ENCODE results near the gene RAB3D. TPM values are rescaled to one million over a fixed set of nuclear protein-coding genes. Genes with fewer than 3 reads are reported as not detected.

Gene RAB3D
- polyA plus RNA-seq, 1 donor from 2014 or later, result 2.7 TPM

DNA sequence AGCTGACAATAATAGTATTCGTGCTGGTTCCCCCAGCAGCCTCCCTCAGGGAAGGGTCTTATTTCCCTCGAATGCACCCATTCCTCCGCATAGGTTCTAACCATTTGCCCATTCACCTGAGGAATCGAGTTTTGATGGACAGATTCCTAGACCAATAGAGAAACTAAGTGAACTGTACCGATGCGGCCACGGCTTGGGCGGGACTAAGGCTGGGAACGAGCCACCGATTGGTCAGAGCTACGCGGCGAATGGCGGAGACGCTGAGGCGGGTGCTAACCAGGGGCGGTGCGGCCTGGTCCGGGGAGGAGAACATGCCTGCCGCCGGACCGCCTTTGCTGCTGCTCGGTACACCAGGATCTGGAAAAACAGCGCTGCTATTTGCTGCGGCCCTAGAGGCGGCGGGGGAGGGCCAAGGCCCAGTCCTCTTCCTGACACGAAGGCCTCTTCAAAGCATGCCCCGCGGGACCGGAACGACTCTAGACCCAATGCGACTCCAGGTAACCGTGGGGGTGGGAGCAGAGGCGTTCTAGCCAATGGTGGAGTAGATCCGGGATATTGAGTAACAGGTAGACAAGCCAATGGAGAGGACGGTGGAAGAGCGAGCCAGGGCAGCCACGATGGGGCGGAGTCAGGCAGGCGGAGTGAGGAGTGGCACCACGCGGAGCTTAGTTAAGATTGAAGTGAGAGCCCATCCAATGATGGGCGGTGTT, 35.1 kb upstream of the RAB3D start, which contains the start of gene SWSAP1:
Gene SWSAP1 (plus strand): TSS at position 234 of the 710 bp plus-strand sequence. CDS start 15 bp downstream, at position 249.
- Mint-ChIP-seq H3K9me3 (peaks cover 0 to 1% (median 0%) of the 10 kb centered on the region in 3 donors), H3K4me3 (peak within 1 kb of the TSS in 1 of 4 donors; percentile 71)

DNA sequence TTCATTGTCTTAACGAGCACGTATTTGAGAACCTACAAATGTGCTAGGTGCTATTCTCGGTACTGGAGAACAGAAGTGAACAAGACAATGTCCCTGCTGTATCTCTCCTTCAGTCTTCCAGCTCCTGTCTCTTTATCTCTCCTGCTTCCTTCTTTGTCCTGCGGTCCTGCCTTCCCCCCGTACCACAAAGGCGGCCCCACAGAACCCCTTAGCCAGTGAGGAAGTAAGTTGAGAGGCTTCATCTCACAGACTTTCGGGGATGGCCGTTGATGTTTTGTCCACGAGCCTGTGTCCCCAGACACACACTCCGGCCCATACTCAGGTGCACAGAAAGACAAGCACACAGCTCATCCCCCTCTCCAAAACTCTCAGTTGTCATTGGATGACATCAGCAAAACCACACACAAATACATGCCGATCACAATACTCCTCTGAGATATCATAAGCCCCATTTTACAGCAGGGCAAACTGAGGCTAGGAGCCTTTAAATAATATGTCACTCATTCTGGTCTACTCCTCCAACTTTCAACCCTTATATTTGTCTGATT, 34.5 kb upstream of the RAB3D start:
- peaks cover 0 to 1% (median 0%) of the 10 kb centered on the region in 3 donors for H3K9me3 Mint-ChIP-seq
- peaks cover 11% of the 10 kb centered on the region for H3K36me3 Mint-ChIP-seq
- no peak overlapping the region for H3K4me3 Mint-ChIP-seq

More for the DNA sequence above, 35.1 kb upstream of the RAB3D start, which contains the start of gene SWSAP1:
- Mint-ChIP-seq H3K27ac (no peak within 1 kb of the TSS), H3K36me3 (peaks cover 8% of the 10 kb centered on the region), H3K27me3 (no peaks in the 10 kb centered on the region), H3K4me1 (peaks cover 3 to 18% (median 15%) of the 10 kb centered on the region in 3 donors)

DNA sequence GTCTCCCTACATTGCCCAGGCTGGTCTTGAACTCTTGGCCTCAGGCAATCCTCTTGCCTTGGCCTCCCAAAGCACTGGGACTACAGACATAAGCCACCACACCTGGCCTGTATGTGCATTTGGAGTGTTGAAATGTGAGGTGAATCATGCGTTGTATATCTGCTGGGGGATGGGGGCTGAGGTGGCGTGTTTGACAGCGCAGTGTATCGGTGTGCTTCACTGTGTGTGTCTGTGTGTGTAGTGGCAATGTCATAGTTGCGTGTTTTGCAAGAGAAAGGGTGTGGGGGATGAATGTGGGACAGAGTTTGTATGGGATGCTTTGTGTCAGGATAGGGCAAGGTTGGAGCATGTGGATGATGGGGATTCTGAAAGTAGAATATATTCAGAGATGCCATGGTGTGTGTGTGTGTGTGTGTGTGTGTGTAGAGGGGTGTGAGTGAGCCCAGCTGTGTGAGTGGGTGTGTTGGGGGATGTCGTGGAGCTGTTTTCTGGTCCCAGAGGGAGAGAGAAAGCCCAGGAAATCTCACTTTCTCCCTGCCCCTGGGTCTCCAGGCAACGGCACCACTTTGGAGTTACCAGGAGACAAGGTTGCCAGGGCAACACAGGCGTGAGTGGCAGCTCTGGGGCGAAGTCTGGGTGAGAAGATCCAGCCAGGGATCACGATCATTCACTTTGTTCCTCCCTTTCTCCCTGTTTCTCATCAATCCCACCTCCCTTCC, 33.9 kb upstream of the RAB3D start:
- H3K27ac Mint-ChIP-seq, result no peak overlapping the region
- peaks cover 14% of the 10 kb centered on the region for H3K36me3 Mint-ChIP-seq
- peaks cover 0 to 1% (median 0%) of the 10 kb centered on the region in 3 donors for H3K9me3 Mint-ChIP-seq
- H3K27me3 Mint-ChIP-seq, result no peaks in the 10 kb centered on the region
- H3K4me1 Mint-ChIP-seq, result peaks cover 3 to 18% (median 15%) of the 10 kb centered on the region in 3 donors
- H3K4me3 Mint-ChIP-seq, result peak overlapping the region in 3 of 4 donors; percentile 12 to 71 (median 63)

More for the DNA sequence above, 34.5 kb upstream of the RAB3D start:
- no peaks in the 10 kb centered on the region for H3K27me3 Mint-ChIP-seq
- no peak overlapping the region for H3K27ac Mint-ChIP-seq
- H3K4me1 Mint-ChIP-seq, result peaks cover 3 to 18% (median 15%) of the 10 kb centered on the region in 3 donors

DNA sequence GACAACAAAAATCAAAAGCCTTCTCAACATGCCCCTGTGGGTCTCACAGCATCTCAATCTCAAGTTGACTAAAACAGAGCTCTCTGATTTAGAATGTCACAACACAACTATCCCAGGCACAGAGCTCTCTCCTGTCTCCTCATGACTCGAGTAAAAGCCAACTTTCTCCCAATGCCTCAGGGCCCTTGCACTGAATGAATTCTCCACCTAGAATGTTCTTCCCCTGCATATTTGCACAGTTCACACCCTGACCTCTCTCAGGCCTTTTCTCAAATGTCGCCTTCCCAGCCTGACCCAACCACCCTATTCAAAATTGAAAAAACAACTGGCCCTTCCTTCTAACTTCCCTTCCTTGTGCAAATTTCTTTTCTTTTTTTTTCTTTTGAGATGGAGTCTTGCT, 31.3 kb upstream of the RAB3D start:
- H3K36me3 Mint-ChIP-seq, result peaks cover 12% of the 10 kb centered on the region
- peaks cover 0 to 1% (median 0%) of the 10 kb centered on the region in 3 donors for H3K9me3 Mint-ChIP-seq
- H3K4me3 Mint-ChIP-seq, result no peak overlapping the region
- H3K27ac Mint-ChIP-seq, result peak overlapping the region in 1 of 3 donors; percentile 47
- no peaks in the 10 kb centered on the region for H3K27me3 Mint-ChIP-seq
- peaks cover 0 to 8% (median 7%) of the 10 kb centered on the region in 3 donors for H3K4me1 Mint-ChIP-seq

DNA sequence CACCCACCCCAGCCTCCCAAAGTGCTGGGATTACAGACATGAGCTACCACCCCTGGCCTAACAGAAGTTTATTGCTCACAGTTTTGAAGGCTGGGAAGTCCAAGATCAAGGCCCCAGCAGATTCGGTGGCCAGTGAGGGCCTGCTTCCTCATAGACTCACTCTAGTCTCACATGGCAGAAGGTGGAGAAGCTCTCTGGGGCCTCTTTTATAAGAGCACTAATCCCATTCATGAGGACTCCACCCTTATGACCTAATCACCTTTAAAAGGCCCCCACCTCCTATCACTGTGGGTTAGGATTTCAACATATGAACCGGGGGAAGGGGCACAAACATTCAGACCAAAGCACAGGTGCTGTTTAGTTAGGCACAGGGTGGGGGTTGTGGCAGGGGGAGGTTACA, 28.1 kb upstream of the RAB3D start:
- Mint-ChIP-seq H3K4me3 (no peak overlapping the region), H3K9me3 (no peaks in the 10 kb centered on the region), H3K27ac (no peak overlapping the region), H3K4me1 (peaks cover 0 to 1% (median 0%) of the 10 kb centered on the region in 3 donors), H3K27me3 (no peaks in the 10 kb centered on the region), H3K36me3 (peaks cover 12% of the 10 kb centered on the region)

DNA sequence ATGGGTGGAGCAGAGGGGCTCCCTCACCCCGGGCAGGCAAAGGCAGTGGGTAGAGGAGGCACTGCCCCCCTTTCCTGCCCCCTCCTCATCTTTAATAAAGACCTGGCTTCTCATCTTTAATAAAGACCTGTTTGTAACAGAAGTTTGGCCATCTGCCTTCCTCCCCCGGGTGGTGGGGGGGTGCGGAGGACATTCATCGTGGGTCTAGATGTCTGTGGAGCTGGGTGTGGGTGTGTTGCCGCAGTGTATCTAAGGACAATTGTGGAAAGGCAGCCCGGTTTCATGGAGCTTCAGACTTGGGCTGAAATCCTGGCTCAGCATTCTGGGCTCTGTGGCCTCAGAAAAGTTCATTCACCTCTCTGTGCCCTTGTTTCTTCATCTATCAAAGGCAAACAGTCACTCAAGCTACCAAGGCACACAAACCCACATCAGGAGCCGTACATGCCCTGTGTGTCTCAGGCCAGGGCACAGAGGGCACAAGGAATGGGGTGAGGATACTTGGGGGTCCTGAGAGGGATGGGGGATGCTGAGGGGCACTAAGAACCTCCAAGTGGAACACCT, 26.2 kb upstream of the RAB3D start:
- Mint-ChIP-seq H3K4me3 (no peak overlapping the region), H3K36me3 (peaks cover 7% of the 10 kb centered on the region), H3K4me1 (no peaks in the 10 kb centered on the region), H3K27ac (no peak overlapping the region), H3K9me3 (no peaks in the 10 kb centered on the region), H3K27me3 (no peaks in the 10 kb centered on the region)

DNA sequence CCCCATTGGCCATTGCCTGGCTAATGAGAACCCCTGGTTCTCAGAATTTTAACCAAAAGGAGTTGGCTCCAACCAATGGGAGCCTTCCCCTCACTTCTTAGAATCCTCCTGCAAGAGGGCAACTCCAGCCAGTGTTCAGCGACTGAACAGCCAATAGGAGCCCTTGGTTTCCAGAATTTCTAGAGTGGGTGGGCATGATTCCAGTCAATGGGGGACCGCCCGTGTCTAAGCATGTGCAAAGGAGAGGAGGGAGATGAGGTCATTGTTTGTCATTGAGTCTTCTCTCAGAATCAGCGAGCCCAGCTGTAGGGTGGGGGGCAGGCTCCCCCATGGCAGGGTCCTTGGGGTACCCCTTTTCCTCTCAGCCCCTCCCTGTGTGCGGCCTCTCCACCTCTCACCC, 25.5 kb upstream of the RAB3D start:
- no peaks in the 10 kb centered on the region for H3K4me1 Mint-ChIP-seq
- H3K27ac Mint-ChIP-seq, result no peak overlapping the region
- peaks cover 7% of the 10 kb centered on the region for H3K36me3 Mint-ChIP-seq
- no peak overlapping the region for H3K4me3 Mint-ChIP-seq
- H3K9me3 Mint-ChIP-seq, result no peaks in the 10 kb centered on the region
- no peaks in the 10 kb centered on the region for H3K27me3 Mint-ChIP-seq

DNA sequence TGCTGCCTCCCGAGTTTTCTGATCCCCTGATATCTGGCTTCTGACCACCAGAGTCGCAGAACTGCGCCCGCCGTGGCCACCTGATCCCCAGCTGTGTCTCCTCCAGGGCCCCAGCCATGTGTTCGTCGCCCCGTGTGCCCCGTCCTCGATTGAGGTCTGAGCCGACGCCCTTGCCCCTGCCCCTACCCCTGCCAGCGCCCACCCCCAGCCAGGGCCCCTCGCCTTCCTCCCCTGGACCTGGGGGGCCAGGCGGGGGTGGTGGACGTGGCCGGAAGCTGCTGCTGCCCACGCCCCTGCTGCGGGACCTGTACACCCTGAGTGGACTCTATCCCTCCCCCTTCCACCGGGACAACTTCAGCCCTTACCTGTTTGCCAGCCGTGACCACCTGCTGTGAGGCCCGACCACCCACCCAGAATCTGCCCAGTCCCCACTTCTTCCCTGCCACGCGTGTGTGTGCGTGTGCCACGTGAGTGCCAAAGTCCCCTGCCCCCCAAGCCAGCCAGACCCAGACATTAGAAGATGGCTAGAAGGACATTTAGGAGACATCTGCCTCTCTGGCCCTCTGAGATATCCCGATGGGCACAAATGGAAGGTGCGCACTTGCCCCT, 24.9 kb upstream of the RAB3D start:
- no peak overlapping the region for H3K27ac Mint-ChIP-seq
- H3K9me3 Mint-ChIP-seq, result no peaks in the 10 kb centered on the region
- no peak overlapping the region for H3K4me3 Mint-ChIP-seq
- H3K4me1 Mint-ChIP-seq, result no peaks in the 10 kb centered on the region
- no peaks in the 10 kb centered on the region for H3K27me3 Mint-ChIP-seq
- peaks cover 6% of the 10 kb centered on the region for H3K36me3 Mint-ChIP-seq

DNA sequence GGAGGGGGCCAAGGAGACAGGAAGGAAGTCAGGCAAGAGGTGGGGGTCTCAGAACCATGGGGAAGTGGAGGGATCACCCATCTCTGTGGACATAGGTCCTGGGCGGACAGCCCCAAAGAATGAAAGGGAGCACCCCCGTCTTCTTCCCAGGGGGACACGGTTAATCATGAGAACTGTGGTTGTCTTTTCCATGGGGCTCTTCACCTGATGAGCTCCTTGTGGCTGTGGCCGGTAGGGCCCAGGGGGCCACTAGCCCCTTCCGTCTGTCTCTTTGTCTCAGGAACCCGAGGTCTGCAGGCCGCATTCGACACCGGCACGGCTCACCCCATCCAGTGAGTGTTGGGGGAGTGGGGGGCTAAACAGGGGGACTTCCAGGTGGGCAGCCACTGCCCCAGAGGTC, 24.4 kb upstream of the RAB3D start:
- no peak overlapping the region for H3K27ac Mint-ChIP-seq
- no peaks in the 10 kb centered on the region for H3K4me1 Mint-ChIP-seq
- peaks cover 3% of the 10 kb centered on the region for H3K36me3 Mint-ChIP-seq
- H3K27me3 Mint-ChIP-seq, result peaks cover 2% of the 10 kb centered on the region
- no peaks in the 10 kb centered on the region for H3K9me3 Mint-ChIP-seq
- H3K4me3 Mint-ChIP-seq, result no peak overlapping the region

DNA sequence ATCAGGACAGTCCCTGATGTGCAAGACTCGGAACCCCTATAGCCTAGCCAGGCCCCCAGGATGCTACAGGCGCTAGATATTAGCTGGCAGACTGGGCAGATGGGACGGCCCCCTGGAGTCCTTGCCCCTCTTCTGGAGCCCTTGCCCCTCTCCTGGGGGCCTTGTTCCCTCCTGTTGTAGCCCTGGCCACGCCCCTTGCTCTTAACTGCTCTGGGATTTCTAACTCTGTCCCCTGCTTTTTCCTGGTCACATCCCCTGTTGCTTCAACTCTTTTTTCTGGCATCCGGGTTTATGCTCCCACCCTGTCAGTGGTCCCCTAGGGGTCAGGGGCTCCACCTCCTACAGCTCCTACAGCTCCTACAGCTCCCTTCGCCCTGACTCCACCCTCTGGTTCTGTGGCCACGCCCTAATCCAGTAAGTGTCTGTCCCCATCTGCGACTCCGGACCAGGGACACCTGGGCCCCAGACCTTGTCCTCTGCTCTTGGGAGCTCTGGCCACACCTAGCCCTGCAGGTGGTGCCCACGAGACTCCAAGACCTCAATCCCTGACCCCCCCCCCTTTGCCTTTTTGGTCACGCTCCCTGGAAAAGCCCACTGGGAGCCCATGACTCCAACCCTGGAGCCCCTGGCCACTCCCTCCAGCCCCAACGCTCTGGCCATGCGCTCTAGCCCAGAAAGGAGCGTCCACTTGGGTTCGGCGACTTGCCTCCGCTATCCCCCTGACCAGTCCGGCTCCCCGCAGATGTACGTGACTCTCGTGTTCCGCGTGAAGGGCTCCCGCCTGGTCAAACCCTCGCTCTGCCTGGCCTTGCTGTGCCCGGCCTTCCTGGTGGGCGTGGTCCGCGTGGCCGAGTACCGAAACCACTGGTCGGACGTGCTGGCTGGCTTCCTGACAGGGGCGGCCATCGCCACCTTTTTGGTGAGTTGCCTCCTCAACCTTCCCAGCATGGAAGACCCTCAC, 22.6 kb upstream of the RAB3D start:
- Mint-ChIP-seq H3K4me3 (no peak overlapping the region), H3K4me1 (no peaks in the 10 kb centered on the region), H3K27ac (no peak overlapping the region), H3K9me3 (no peaks in the 10 kb centered on the region), H3K27me3 (peaks cover 3% of the 10 kb centered on the region), H3K36me3 (no peaks in the 10 kb centered on the region)

DNA sequence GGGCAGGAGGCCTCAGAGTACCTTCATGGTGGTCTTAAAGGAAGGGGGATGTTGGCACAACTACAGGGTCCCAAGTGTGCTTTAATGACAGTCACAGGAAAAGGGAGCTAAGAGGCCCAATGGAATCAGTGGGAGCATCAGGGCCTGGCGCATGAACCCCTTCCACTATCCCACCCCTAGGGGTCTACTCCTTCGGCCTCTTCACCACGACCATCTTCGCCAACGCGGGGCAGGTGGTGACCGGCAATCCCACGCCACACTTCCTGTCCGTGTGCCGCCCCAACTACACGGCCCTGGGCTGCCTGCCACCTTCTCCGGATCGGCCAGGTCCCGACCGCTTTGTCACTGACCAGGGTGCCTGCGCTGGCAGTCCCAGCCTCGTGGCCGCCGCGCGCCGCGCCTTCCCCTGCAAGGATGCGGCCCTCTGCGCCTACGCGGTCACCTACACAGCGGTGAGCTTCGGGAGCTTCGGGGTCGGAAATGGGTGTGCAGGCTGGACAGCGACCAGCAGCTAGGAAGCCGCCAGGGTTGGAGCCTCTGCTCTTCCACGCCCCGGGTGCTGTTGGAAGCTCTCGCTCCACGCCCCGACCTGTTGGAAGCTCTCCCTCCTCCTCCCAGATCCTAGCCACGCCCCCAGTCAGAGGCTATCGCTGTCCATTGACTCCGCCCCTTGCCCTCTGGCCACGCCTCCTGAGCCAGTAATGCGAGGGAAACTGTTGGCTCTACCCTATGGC, 21.7 kb upstream of the RAB3D start:
- no peak overlapping the region for H3K4me3 Mint-ChIP-seq
- peaks cover 0 to 2% (median 0%) of the 10 kb centered on the region in 3 donors for H3K4me1 Mint-ChIP-seq
- H3K9me3 Mint-ChIP-seq, result no peaks in the 10 kb centered on the region
- peaks cover 3% of the 10 kb centered on the region for H3K27me3 Mint-ChIP-seq
- no peaks in the 10 kb centered on the region for H3K36me3 Mint-ChIP-seq
- H3K27ac Mint-ChIP-seq, result no peak overlapping the region

DNA sequence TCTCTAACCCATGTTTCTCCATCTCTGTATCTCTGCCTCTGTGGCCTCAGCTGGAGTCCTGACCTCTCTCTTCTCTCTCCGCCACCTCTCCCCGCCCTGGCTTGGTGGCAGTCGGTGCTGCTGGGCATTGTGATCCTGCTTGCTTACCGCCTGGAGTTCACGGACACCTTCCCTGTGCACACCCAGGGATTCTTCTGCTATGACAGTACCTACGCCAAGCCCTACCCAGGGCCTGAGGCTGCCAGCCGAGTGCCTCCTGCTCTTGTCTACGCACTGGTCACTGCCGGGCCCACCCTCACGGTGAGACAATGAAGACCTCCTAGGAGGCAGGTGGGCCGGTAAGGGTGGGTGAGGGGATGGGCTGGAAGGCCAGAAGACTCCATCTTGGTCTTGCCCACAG, 20.0 kb upstream of the RAB3D start:
- Mint-ChIP-seq H3K27ac (peak overlapping the region in 1 of 3 donors; percentile 76), H3K9me3 (no peaks in the 10 kb centered on the region), H3K4me3 (no peak overlapping the region), H3K36me3 (no peaks in the 10 kb centered on the region), H3K4me1 (peaks cover 0 to 9% (median 4%) of the 10 kb centered on the region in 3 donors), H3K27me3 (peaks cover 8% of the 10 kb centered on the region)
